PC-9 (cell line): ENCODE data around the gene PLXDC1.

ENCODE experiments used
- EZH2 ChIP-seq: fragments of 200-600 bp; sonication (generic); IDR thresholded peaks from 2 replicates; pipeline ENCODE4 v1.8.0; 2017; ENCODE audit warnings: antibody characterized with exemption, low read depth
- TF ChIP-seq, protein P1 (sequence below): fragments of 200-600 bp; sonication (generic); conservative IDR thresholded peaks from 2 replicates; pipeline ENCODE4 v1.6.1; 2017; ENCODE audit warnings: mixed run types, antibody characterized with exemption, mild to moderate bottlenecking, moderate library complexity

- TF ChIP-seq, protein P1, sequence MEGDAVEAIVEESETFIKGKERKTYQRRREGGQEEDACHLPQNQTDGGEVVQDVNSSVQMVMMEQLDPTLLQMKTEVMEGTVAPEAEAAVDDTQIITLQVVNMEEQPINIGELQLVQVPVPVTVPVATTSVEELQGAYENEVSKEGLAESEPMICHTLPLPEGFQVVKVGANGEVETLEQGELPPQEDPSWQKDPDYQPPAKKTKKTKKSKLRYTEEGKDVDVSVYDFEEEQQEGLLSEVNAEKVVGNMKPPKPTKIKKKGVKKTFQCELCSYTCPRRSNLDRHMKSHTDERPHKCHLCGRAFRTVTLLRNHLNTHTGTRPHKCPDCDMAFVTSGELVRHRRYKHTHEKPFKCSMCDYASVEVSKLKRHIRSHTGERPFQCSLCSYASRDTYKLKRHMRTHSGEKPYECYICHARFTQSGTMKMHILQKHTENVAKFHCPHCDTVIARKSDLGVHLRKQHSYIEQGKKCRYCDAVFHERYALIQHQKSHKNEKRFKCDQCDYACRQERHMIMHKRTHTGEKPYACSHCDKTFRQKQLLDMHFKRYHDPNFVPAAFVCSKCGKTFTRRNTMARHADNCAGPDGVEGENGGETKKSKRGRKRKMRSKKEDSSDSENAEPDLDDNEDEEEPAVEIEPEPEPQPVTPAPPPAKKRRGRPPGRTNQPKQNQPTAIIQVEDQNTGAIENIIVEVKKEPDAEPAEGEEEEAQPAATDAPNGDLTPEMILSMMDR: no peak
- no peak for TF ChIP-seq EZH2
These were observed 16.6 kb downstream of the PLXDC1 start for GRCh38 chr17:39134878-39135277.
